Activated CD4-positive, alpha-beta memory T cell treated with anti-CD3 and anti-CD28 coated beads for 36 hours (primary cell): ENCODE measurements around the gene KRTAP20-1. TPM values are rescaled to one million over a fixed set of nuclear protein-coding genes. Genes with fewer than 3 reads are reported as not detected.

Experiments
- CTCF ChIA-PET: fragments of 350-600 bp; sonication (Branson Sonifier 250); formaldehyde crosslinking; loops from one replicate; lab custom pipeline; 2021; ENCODE audit warnings: antibody characterized with exemption, inconsistent platforms; lab: Charles Lee
- POLR2A ChIA-PET: fragments of 350-600 bp; sonication (Branson Sonifier 250); formaldehyde crosslinking; loops from one replicate; lab custom pipeline; 2021; ENCODE audit warnings: antibody characterized with exemption; lab: Charles Lee
- DNase-seq: peaks from one replicate; pipeline ENCODE4 v3.0.0-alpha.2; 2020
- H3K27ac Mint-ChIP-seq: one replicate; pipeline ENCODE4 v1.8.0; 2021; ENCODE audit warnings: mixed read lengths
- H3K27me3 Mint-ChIP-seq: one replicate; pipeline ENCODE4 v1.8.0; 2021; ENCODE audit warnings: mixed read lengths
- H3K36me3 Mint-ChIP-seq: one replicate; pipeline ENCODE4 v1.8.0; 2021; ENCODE audit warnings: mixed read lengths
- H3K4me1 Mint-ChIP-seq: one replicate; pipeline ENCODE4 v1.8.0; 2021; ENCODE audit warnings: low read depth, mixed read lengths
- H3K4me3 Mint-ChIP-seq: one replicate; pipeline ENCODE4 v1.8.0; 2021; ENCODE audit warnings: mild to moderate bottlenecking, mixed read lengths
- H3K9me3 Mint-ChIP-seq: one replicate; pipeline ENCODE4 v1.8.0; 2021; ENCODE audit warnings: mixed read lengths
- intact Hi-C: fragments of 100-400 bp; cut with micrococcal nuclease; formaldehyde crosslinking; loops from one replicate; pipeline ENCODE4 v1.15.1; 2023
- total RNA-seq, 2 experiments: library from RNA; stranded (reverse); gene quantifications; one replicate each; pipeline ENCODE4 v1.2.3, GENCODE V29; 2021

KRTAP20-1 gene
- total RNA-seq, 2 experiments from 2014 or later: not detected

GRCh38 chr21:30615199-30615598 lies 1.0 kb upstream of the KRTAP20-1 start:
- no peaks in the 10 kb centered on the region for H3K4me1 Mint-ChIP-seq
- peaks cover 8% of the 10 kb centered on the region for H3K9me3 Mint-ChIP-seq
- no peak overlapping the region for H3K4me3 Mint-ChIP-seq
- CTCF ChIA-PET: interaction anchor here (0.8 kb wide), 1 partner anchor 8 kb away, joined by 3 read pairs; no protein-coding TSS in a partner anchor
- no peaks in the 10 kb centered on the region for H3K27me3 Mint-ChIP-seq
- intact Hi-C loops: no loop called here
- no peak for DNase-seq
- POLR2A ChIA-PET: no interaction called here
- no peaks in the 10 kb centered on the region for H3K36me3 Mint-ChIP-seq
- H3K27ac Mint-ChIP-seq: no peak overlapping the region

GRCh38 chr21:30620080-30620479 lies 3.9 kb downstream of the KRTAP20-1 start:
- CTCF ChIA-PET: no interaction called here
- Mint-ChIP-seq H3K4me3 (no peak overlapping the region), H3K4me1 (no peaks in the 10 kb centered on the region), H3K27me3 (no peaks in the 10 kb centered on the region), H3K9me3 (no peaks in the 10 kb centered on the region), H3K36me3 (no peaks in the 10 kb centered on the region), H3K27ac (no peak overlapping the region)
- no peak for DNase-seq
- POLR2A ChIA-PET: no interaction called here
- intact Hi-C loops: no loop called here

DNA sequence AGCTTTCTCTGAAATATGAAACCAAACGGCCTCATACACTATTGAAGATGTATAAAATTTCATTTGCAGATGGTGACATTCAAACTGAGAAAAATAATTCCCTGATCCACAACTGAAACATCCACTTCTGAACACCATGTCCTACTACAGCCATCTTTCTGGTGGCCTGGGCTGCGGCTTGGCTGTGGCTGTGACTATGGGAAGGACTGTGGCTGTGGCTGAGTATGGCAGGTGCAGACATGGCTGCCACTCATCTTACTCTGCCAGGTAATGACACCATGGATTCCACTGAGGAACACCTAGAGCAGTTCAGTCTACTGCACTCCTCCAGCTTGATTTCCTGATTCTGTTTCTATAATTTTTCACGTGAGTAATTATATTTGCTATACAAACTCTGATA lies 4.3 kb downstream of the KRTAP20-1 start, which contains the start of gene KRTAP20-4:
KRTAP20-4 (plus strand) TSS at position 106 of the 400 bp plus-strand sequence.
- POLR2A ChIA-PET: no interaction called here
- no peak within 1 kb of the TSS for H3K4me3 Mint-ChIP-seq
- no peaks in the 10 kb centered on the region for H3K4me1 Mint-ChIP-seq
- H3K27ac Mint-ChIP-seq: no peak within 1 kb of the TSS
- CTCF ChIA-PET: no interaction called here
- no peaks in the 10 kb centered on the region for H3K9me3 Mint-ChIP-seq
- no peaks in the 10 kb centered on the region for H3K36me3 Mint-ChIP-seq
- intact Hi-C loops: no loop called here
- no peak for DNase-seq
- no peaks in the 10 kb centered on the region for H3K27me3 Mint-ChIP-seq

- Mint-ChIP-seq H3K27ac (no peak overlapping the region), H3K9me3 (no peaks in the 10 kb centered on the region), H3K27me3 (no peaks in the 10 kb centered on the region), H3K4me1 (no peaks in the 10 kb centered on the region), H3K4me3 (no peak overlapping the region), H3K36me3 (no peaks in the 10 kb centered on the region)
- ChIA-PET CTCF (interaction anchor here (0.8 to 1.0 kb wide), 2 partner anchors 8 to 207 kb away, joined by 3 read pairs; no protein-coding TSS in a partner anchor), POLR2A (no interaction called here)
- intact Hi-C loops: no loop called here
- no peak for DNase-seq
These were observed 7.1 kb downstream of the KRTAP20-1 start for GRCh38 chr21:30623362-30623761.

- Mint-ChIP-seq H3K9me3 (no peaks in the 10 kb centered on the region), H3K4me1 (no peaks in the 10 kb centered on the region), H3K27me3 (no peaks in the 10 kb centered on the region), H3K27ac (no peak overlapping the region), H3K4me3 (no peak overlapping the region), H3K36me3 (no peaks in the 10 kb centered on the region)
- ChIA-PET CTCF (no interaction called here), POLR2A (no interaction called here)
- intact Hi-C loops: no loop called here
- DNase-seq: no peak
These were observed 9.4 kb downstream of the KRTAP20-1 start for GRCh38 chr21:30625449-30626165.

GRCh38 chr21:30628109-30628508 lies 11.9 kb downstream of the KRTAP20-1 start:
- no peaks in the 10 kb centered on the region for H3K4me1 Mint-ChIP-seq
- ChIA-PET POLR2A (no interaction called here), CTCF (no interaction called here)
- H3K36me3 Mint-ChIP-seq: no peaks in the 10 kb centered on the region
- intact Hi-C loops: no loop called here
- no peak for DNase-seq
- no peak overlapping the region for H3K27ac Mint-ChIP-seq
- H3K27me3 Mint-ChIP-seq: no peaks in the 10 kb centered on the region
- H3K4me3 Mint-ChIP-seq: no peak overlapping the region
- no peaks in the 10 kb centered on the region for H3K9me3 Mint-ChIP-seq

- H3K27me3 Mint-ChIP-seq: no peaks in the 10 kb centered on the region
- no peak overlapping the region for H3K27ac Mint-ChIP-seq
- no peak overlapping the region for H3K4me3 Mint-ChIP-seq
- intact Hi-C loops: no loop called here
- CTCF ChIA-PET: no interaction called here
- no peaks in the 10 kb centered on the region for H3K4me1 Mint-ChIP-seq
- no peaks in the 10 kb centered on the region for H3K36me3 Mint-ChIP-seq
- DNase-seq: no peak
- H3K9me3 Mint-ChIP-seq: no peaks in the 10 kb centered on the region
- POLR2A ChIA-PET: no interaction called here
These were observed 13.0 kb downstream of the KRTAP20-1 start for GRCh38 chr21:30629200-30629599.

DNA sequence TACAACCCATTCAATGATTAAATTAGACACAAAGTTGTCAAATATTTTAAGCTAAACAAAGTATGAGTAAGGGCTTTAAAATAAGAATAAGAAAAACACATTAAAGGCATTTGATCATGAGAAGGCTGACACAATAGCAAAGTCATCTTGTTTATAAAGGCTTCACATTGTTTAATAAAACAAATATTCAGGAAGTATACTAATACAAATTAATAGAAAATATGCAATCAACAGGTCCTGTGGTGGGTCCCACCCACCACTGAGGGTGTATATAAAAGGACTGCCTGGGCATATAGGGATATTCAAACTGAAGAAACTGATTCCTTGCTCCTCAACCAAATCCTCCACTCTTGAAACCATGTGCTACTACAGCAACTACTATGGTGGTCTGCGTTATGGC lies 18.7 kb downstream of the KRTAP20-1 start, which contains the start of gene KRTAP20-2:
KRTAP20-2 (plus strand) TSS at position 301 of the 400 bp plus-strand sequence; CDS start at position 359, 58 bp downstream.
- intact Hi-C loops: no loop called here
- no peak within 1 kb of the TSS for H3K4me3 Mint-ChIP-seq
- no peaks in the 10 kb centered on the region for H3K9me3 Mint-ChIP-seq
- no peak for DNase-seq
- no peaks in the 10 kb centered on the region for H3K27me3 Mint-ChIP-seq
- H3K27ac Mint-ChIP-seq: no peak within 1 kb of the TSS
- POLR2A ChIA-PET: no interaction called here
- H3K36me3 Mint-ChIP-seq: no peaks in the 10 kb centered on the region
- no peaks in the 10 kb centered on the region for H3K4me1 Mint-ChIP-seq
- CTCF ChIA-PET: no interaction called here

GRCh38 chr21:30638686-30639085 lies 22.5 kb downstream of the KRTAP20-1 start:
- intact Hi-C loops: no loop called here
- H3K36me3 Mint-ChIP-seq: no peaks in the 10 kb centered on the region

DNA sequence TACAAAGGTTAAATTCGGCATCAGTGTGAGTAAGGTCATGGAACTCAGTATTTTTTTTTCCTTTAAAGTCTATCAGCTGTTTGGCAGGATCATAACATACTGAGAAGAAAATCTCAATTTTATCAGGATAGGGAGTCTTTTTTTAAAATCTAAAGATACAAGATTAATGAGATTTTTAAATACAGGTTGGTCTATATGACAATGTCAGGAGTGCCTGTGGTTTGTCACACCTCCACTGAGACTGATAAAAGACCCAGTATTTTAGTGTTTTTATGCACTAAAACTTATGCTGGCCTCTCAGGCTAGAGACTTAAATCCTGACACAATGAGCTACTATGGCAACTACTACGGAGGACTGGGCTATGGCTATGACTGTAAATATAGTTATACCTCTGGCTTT lies 26.3 kb downstream of the KRTAP20-1 start, which contains the start of gene KRTAP20-3:
KRTAP20-3 (plus strand) TSS at position 301 of the 400 bp plus-strand sequence.
- no peaks in the 10 kb centered on the region for H3K36me3 Mint-ChIP-seq
- CTCF ChIA-PET: no interaction called here
- POLR2A ChIA-PET: no interaction called here
- no peak for DNase-seq
- H3K27ac Mint-ChIP-seq: no peak within 1 kb of the TSS
- no peaks in the 10 kb centered on the region for H3K4me1 Mint-ChIP-seq
- H3K9me3 Mint-ChIP-seq: no peaks in the 10 kb centered on the region
- intact Hi-C loops: no loop called here
- H3K27me3 Mint-ChIP-seq: no peaks in the 10 kb centered on the region
- no peak within 1 kb of the TSS for H3K4me3 Mint-ChIP-seq

More at GRCh38 chr21:30638686-30639085, 22.5 kb downstream of the KRTAP20-1 start:
- H3K27me3 Mint-ChIP-seq: no peaks in the 10 kb centered on the region
- no peak overlapping the region for H3K27ac Mint-ChIP-seq
- no peaks in the 10 kb centered on the region for H3K9me3 Mint-ChIP-seq
- H3K4me1 Mint-ChIP-seq: no peaks in the 10 kb centered on the region
- no peak overlapping the region for H3K4me3 Mint-ChIP-seq
- DNase-seq: no peak
- ChIA-PET CTCF (no interaction called here), POLR2A (no interaction called here)

GRCh38 chr21:30646904-30647414 lies 30.7 kb downstream of the KRTAP20-1 start:
- intact Hi-C loops: no loop called here
- ChIA-PET CTCF (no interaction called here), POLR2A (no interaction called here)
- H3K27me3 Mint-ChIP-seq: no peaks in the 10 kb centered on the region
- no peaks in the 10 kb centered on the region for H3K36me3 Mint-ChIP-seq
- no peaks in the 10 kb centered on the region for H3K9me3 Mint-ChIP-seq
- H3K27ac Mint-ChIP-seq: no peak overlapping the region
- no peak overlapping the region for H3K4me3 Mint-ChIP-seq
- no peaks in the 10 kb centered on the region for H3K4me1 Mint-ChIP-seq
- no peak for DNase-seq

- ChIA-PET POLR2A (no interaction called here), CTCF (no interaction called here)
- Mint-ChIP-seq H3K36me3 (no peaks in the 10 kb centered on the region), H3K9me3 (no peaks in the 10 kb centered on the region), H3K4me1 (no peaks in the 10 kb centered on the region), H3K27ac (no peak overlapping the region), H3K27me3 (peaks cover 1% of the 10 kb centered on the region), H3K4me3 (no peak overlapping the region)
- no peak for DNase-seq
- intact Hi-C loops: no loop called here
These were observed 36.7 kb downstream of the KRTAP20-1 start for GRCh38 chr21:30652891-30653290.
